Measurements from ENCODE around the gene PBXIP1. TPM values are rescaled to one million over a fixed set of nuclear protein-coding genes. Genes with fewer than 3 reads are reported as not detected.
A peak's percentile ranks its signal among the peaks of the same experiment; 100 is the strongest.
"Not testable (repeated sequence)": the region's sequence is repeated elsewhere in the genome, so short reads cannot be mapped to it uniquely, and the experiment has no call there.

Gene PBXIP1
- total RNA-seq, 4 donors from 2014 or later, result 66.6 to 117 (median 109) TPM

DNA sequence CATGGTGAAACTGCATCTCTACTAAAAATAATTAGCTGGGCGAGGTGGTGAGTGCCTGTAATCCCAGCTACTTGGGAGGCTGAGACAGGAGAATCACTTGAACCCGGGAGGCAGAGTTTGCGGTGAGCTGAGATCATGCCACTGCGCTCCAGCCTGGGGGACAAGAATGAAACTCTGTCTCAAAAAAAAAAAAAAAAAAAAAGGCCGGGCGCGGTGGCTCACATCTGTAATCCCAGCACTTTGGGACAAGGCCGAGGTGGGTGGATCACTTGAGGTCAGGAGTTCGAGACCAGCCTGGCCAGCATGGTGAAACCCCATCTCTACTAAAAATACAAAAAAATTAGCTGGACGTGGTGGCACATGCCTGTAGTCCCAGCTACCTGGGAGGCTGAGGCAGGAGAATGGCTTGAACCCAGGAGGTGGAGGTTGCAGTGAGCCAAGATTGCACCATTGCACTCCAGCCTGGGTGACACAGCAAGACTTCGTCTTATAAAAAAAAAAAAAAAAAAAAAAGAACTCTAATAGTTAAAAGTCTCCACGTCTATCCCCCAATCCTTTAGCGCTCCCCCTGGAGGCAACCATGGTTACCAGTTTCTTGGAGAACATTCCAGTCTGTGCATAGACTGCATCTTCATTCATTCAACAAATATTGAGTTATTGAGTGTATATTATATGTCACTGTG, 39.5 kb upstream of the PBXIP1 start:
- not testable (repeated sequence) for H3K27me3 ChIP-seq, H3K4me3 ChIP-seq, H3K27ac ChIP-seq, H3K9me3 ChIP-seq
- peak in 2 of 3 donors; percentile 54 to 73 for DNase-seq
- Histone ChIP-seq H3K36me3 (peaks cover 0 to 13% (median 0%) of the 10 kb centered on the region in 3 donors), H3K4me1 (peaks cover 0 to 16% (median 3%) of the 10 kb centered on the region in 4 donors)
- TF ChIP-seq, protein P1, sequence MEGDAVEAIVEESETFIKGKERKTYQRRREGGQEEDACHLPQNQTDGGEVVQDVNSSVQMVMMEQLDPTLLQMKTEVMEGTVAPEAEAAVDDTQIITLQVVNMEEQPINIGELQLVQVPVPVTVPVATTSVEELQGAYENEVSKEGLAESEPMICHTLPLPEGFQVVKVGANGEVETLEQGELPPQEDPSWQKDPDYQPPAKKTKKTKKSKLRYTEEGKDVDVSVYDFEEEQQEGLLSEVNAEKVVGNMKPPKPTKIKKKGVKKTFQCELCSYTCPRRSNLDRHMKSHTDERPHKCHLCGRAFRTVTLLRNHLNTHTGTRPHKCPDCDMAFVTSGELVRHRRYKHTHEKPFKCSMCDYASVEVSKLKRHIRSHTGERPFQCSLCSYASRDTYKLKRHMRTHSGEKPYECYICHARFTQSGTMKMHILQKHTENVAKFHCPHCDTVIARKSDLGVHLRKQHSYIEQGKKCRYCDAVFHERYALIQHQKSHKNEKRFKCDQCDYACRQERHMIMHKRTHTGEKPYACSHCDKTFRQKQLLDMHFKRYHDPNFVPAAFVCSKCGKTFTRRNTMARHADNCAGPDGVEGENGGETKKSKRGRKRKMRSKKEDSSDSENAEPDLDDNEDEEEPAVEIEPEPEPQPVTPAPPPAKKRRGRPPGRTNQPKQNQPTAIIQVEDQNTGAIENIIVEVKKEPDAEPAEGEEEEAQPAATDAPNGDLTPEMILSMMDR (IDR thresholded peaks at IDR 0.05), result peak in 4 of 6 experiments; percentile 16 to 31 (median 29)

DNA sequence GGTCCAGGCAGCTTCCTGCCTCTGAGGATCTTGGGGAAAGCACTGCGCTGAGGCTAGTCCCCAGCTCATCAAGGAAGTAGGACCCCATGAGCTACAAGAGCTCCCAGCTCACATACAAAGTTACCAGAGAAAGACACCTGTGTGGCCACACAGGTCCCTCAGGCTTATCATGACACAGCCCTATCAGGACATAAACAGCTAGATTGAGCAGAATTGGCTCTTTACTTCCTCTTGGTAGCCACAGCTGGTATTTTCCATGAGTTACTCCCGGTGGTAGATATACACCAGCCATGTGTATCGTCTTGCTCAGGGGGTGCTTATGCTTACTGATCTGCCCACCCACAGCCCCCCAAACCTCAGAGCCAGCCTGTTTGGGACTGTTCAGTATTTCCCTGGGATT, 38.7 kb upstream of the PBXIP1 start:
- TF ChIP-seq, protein P1 (IDR thresholded peaks at IDR 0.05), result no peak
- no peak for TF ChIP-seq POLR2A (IDR thresholded peaks at IDR 0.05)
- Histone ChIP-seq H3K4me1 (peaks cover 0 to 10% (median 2%) of the 10 kb centered on the region in 4 donors), H3K27me3 (no peaks in the 10 kb centered on the region), H3K27ac (no peak overlapping the region), H3K4me3 (no peak overlapping the region), H3K9me3 (no peaks in the 10 kb centered on the region), H3K36me3 (peaks cover 0 to 19% (median 0%) of the 10 kb centered on the region in 3 donors)
- DNase-seq, result peak in 1 of 3 donors; percentile 37

DNA sequence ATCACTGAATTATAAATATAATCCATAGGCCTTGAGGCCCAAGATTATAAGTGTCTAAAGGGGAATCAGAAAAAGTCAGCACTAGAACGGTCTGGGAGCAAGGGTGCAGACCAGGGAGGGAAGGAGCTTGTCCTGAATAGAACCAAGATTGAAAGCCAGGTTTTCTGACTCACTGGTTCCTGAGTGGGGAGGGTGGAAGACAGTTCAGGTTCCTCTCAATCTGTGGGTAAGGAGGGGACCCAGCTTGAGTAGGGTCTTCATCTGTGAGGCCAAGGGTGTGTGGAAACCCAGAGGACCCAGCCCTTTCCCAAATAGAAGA, 38.3 kb upstream of the PBXIP1 start:
- Histone ChIP-seq H3K27ac (no peak overlapping the region), H3K27me3 (no peaks in the 10 kb centered on the region), H3K4me1 (peaks cover 0 to 10% (median under 1%) of the 10 kb centered on the region in 4 donors), H3K9me3 (no peaks in the 10 kb centered on the region), H3K36me3 (peaks cover 0 to 19% (median 0%) of the 10 kb centered on the region in 3 donors), H3K4me3 (no peak overlapping the region)
- TF ChIP-seq POLR2A (IDR thresholded peaks at IDR 0.05), result no peak
- TF ChIP-seq, protein P1 (IDR thresholded peaks at IDR 0.05), result no peak
- no peak for DNase-seq

DNA sequence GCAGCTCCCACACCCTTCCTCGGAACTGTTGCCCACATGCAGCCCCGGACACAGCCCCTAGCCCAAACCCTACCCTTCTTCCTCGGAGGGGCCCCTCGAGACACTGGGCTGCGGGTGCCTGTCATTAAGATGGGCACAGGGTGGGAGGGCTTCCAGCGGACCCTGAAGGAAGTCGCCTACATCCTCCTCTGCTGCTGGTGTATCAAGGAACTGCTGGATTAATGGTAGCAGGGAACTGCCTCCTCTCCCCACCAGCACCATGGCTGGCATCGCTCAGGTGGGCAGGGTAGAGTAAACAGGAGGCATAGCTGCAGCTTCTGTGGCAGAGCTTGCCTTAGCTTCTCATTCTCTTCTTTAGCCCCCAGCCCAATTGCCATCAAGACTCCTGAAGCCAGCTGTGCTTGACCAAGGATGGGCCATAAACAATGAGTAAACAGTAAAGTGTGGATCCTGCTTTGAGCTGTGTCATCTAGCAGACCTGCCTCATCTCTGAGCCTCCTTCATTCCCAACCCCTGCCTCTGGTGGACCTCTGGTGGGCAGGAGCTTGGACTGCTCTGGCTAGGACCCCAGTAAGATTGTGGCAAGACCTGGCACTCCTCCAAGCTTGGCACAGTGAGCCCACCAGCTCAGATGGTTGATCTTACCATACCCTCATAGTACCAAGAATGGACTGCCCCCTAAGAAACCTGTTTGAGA, 37.8 kb upstream of the PBXIP1 start, which contains the start of gene LENEP:
TSS of gene LENEP (plus strand) at position 15 of the 697 bp plus-strand sequence. CDS start at position 37, 22 bp downstream.
- Histone ChIP-seq H3K9me3 (no peaks in the 10 kb centered on the region), H3K27ac (no peak within 1 kb of the TSS), H3K4me1 (peaks cover 0 to 10% (median 0%) of the 10 kb centered on the region in 4 donors), H3K27me3 (no peaks in the 10 kb centered on the region), H3K36me3 (peaks cover 0 to 19% (median 0%) of the 10 kb centered on the region in 3 donors), H3K4me3 (no peak within 1 kb of the TSS)
- TF ChIP-seq POLR2A (IDR thresholded peaks at IDR 0.05), result no peak
- TF ChIP-seq, protein P1 (IDR thresholded peaks at IDR 0.05), result no peak
- peak in 1 of 3 donors; percentile 34 for DNase-seq

DNA sequence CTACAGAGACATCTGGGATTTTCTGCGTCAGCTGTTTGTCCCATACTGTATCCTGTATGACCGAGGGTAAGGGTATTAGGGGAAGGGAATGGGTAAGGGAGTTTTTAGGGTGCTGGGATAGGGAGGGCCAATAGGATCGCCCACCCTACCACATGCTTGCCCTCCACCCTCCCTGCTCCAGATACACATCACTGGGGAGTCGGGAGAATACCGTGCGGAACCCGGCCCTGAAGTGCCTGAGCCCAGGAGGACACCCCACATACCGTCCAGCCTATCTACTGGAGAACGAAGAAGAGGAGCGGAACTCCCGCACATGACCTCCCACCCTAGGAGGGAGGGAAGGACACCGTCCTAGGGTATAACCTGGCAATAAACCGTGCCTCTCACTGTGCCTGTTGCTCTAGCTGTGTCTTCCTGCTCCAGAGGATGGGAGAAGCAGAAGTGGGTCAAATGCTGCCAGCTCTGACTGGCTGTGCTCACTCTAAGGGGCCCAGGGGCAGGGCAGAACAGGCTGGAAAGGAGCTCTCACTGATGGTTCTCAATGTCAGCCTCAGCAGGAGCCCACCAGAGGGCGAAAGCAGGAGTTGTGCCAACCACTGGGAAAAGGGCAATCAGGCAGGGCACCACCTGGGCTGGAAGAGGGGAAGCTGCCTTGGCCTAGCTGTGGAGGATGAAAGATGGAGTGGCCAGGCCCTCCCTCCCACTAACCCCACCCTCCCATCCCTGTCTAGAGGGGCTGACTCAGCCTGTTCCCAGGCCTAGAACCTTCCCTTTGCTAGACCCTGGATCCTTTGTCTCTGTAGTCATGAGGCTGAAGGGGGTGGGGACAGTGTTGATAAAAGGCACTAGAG, 37.0 kb upstream of the PBXIP1 start:
- H3K36me3 ChIP-seq, result peaks cover 0 to 27% (median 0%) of the 10 kb centered on the region in 3 donors
- H3K4me1 ChIP-seq, result peaks cover 0 to 17% (median 0%) of the 10 kb centered on the region in 4 donors
- no peak overlapping the region for H3K4me3 ChIP-seq
- H3K9me3 ChIP-seq, result no peaks in the 10 kb centered on the region
- peak in 1 of 3 donors; percentile 49 for DNase-seq
- no peak overlapping the region for H3K27ac ChIP-seq
- TF ChIP-seq, protein P1 (IDR thresholded peaks at IDR 0.05), result no peak
- TF ChIP-seq POLR2A (IDR thresholded peaks at IDR 0.05), result no peak
- H3K27me3 ChIP-seq, result no peaks in the 10 kb centered on the region
